Astrocyte (in vitro differentiated cells and primary cell): ENCODE measurements around the gene IQCM. TPM values are rescaled to one million over a fixed set of nuclear protein-coding genes. Genes with fewer than 3 reads are reported as not detected.

Source experiments
- DNase-seq: peaks from one replicate; pipeline ENCODE4 v3.0.0-alpha.2; 2010; ENCODE audit warnings: low read depth
- FAIRE-seq: peaks from 2 replicates; lab custom pipeline; 2011; peaks lifted over from hg19 to GRCh38; lab: Jason Lieb, UNC
- H2AFZ ChIP-seq: 2 replicates; pipeline ENCODE4 v1.6.0; 2012; ENCODE audit warnings: low read depth, low read length, inconsistent platforms
- H3K27ac ChIP-seq: 2 replicates; pipeline ENCODE4 v1.5.1; 2011; ENCODE audit warnings: low read depth, low read length, inconsistent platforms
- H3K27me3 ChIP-seq: 2 replicates; pipeline ENCODE4 v1.6.0; 2011; ENCODE audit warnings: low read length, inconsistent platforms; ENCODE audit not compliant: insufficient read depth
- H3K36me3 ChIP-seq: 2 replicates; pipeline ENCODE4 v1.5.1; 2011; ENCODE audit warnings: low read length, inconsistent platforms; ENCODE audit not compliant: insufficient read depth
- H3K4me1 ChIP-seq: 2 replicates; pipeline ENCODE4 v1.5.1; 2011; ENCODE audit warnings: low read length, inconsistent platforms; ENCODE audit not compliant: insufficient read depth
- H3K4me2 ChIP-seq: 2 replicates; pipeline ENCODE4 v1.6.0; 2012; ENCODE audit warnings: low read length, inconsistent platforms
- H3K4me3 ChIP-seq: 2 replicates; pipeline ENCODE4 v1.5.1; 2011; ENCODE audit warnings: low read depth, mild to moderate bottlenecking, low read length, inconsistent platforms; ENCODE audit not compliant: insufficient read depth
- H3K79me2 ChIP-seq: 2 replicates; pipeline ENCODE4 v1.6.0; 2012; ENCODE audit warnings: mild to moderate bottlenecking, low read length, inconsistent platforms; ENCODE audit not compliant: insufficient read depth
- H3K9ac ChIP-seq: 2 replicates; pipeline ENCODE4 v1.6.0; 2012; ENCODE audit warnings: mild to moderate bottlenecking, low read length, inconsistent platforms
- H3K9me3 ChIP-seq: 2 replicates; pipeline ENCODE4 v1.5.1; 2012; ENCODE audit warnings: low read depth, mild to moderate bottlenecking, low read length, inconsistent platforms; ENCODE audit not compliant: insufficient read depth
- H4K20me1 ChIP-seq: 2 replicates; pipeline ENCODE4 v1.6.0; 2012; ENCODE audit warnings: low read length, inconsistent platforms; ENCODE audit not compliant: insufficient read depth
- H3K27ac Mint-ChIP-seq: one replicate; pipeline ENCODE4 v1.8.0; 2021; ENCODE audit warnings: mild to moderate bottlenecking, mixed read lengths; ENCODE audit not compliant: unreplicated experiment
- H3K27me3 Mint-ChIP-seq: one replicate; pipeline ENCODE4 v1.8.0; 2021; ENCODE audit warnings: low read depth, mixed read lengths; ENCODE audit not compliant: unreplicated experiment
- H3K36me3 Mint-ChIP-seq: one replicate; pipeline ENCODE4 v1.8.0; 2021; ENCODE audit warnings: low read depth, mixed read lengths; ENCODE audit not compliant: unreplicated experiment
- H3K4me1 Mint-ChIP-seq: one replicate; pipeline ENCODE4 v1.8.0; 2021; ENCODE audit warnings: low read depth, mixed read lengths; ENCODE audit not compliant: unreplicated experiment
- H3K4me3 Mint-ChIP-seq: one replicate; pipeline ENCODE4 v1.8.0; 2021; ENCODE audit warnings: mild to moderate bottlenecking, moderate library complexity, mixed read lengths; ENCODE audit not compliant: unreplicated experiment
- H3K9me3 Mint-ChIP-seq: one replicate; pipeline ENCODE4 v1.8.0; 2021; ENCODE audit warnings: mild to moderate bottlenecking, mixed read lengths; ENCODE audit not compliant: unreplicated experiment
- EZH2 ChIP-seq: IDR thresholded peaks from 2 replicates; pipeline ENCODE4 v1.6.1; 2012; ENCODE audit warnings: mild to moderate bottlenecking, low read length, inconsistent platforms; ENCODE audit not compliant: insufficient read depth
- total RNA-seq: library from RNA; stranded (reverse); gene quantifications from 2 replicates; pipeline ENCODE4 v1.2.1, GENCODE V29; 2021
- TF ChIP-seq, protein P1 (sequence below): IDR thresholded peaks from 2 replicates; pipeline ENCODE4 v1.5.1; 2011; ENCODE audit warnings: low read depth, mild to moderate bottlenecking, inconsistent platforms, low read length, moderate library complexity; ENCODE audit not compliant: insufficient read depth

The IQCM gene
- total RNA-seq, 1 donor from 2014 or later: 0.11 TPM

DNA sequence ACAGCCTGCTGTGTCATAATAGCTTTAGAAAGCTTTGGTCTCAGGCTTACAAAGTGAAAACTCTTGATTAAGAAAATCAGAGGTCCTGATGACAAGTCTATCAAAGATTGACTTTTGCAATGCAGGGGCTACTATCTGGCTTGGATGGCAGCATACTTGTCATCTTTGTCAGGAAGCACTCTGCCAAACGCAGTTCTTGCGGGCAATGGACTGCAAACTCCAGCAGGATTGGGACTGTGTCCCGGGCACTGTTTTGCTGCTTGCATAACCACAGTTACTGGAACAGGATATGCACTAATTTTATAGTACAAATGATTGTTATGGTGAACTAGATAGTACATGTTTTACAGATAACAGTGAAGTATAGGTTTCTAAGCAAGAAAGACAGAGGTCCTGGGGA is 185.6 kb downstream of the IQCM start:
- no peaks in the 10 kb centered on the region for H3K27me3 ChIP-seq

DNA sequence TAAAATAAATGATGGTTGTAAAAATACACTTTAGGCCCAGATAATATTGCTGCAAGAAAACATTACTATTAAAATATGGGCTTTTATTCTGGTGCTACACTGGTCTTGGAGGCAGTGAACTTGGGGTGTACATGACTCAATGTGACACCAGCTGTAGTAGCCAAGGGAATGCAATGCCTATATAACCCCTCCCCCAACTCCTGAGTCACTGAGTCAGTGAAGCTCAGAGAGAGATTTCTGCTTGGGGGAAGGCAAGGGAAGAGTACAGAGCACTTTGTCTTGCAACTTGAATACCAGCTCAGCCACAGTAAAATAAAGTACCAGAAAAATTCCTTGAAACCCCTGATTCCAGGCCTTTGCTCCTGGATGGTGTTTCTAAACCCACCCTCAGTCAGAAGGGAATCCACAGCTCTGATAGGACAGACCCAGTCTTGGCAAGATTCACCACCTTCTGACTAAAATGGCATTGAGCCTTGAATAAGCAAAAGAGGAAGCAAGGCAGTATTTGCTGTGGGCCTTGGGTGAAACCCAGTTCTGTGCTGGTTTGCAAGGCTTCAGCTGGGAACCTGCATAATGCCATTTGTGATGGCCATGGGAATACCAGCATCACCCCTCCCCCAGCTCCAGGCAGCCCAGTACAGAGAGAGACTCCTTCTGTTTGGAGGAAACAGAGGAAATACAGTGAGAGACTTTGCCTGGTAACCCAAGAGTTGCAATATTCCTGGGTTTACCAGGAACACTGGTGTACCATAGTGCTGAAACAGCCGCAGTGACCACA is 209.9 kb downstream of the IQCM start:
- Histone ChIP-seq H3K4me1 (no peaks in the 10 kb centered on the region), H3K9me3 (no peaks in the 10 kb centered on the region), H3K36me3 (no peaks in the 10 kb centered on the region), H3K4me2 (no peak overlapping the region), H4K20me1 (no peaks in the 10 kb centered on the region), H3K79me2 (no peaks in the 10 kb centered on the region), H3K4me3 (no peak overlapping the region), H3K27me3 (no peaks in the 10 kb centered on the region), H3K27ac (no peak overlapping the region), H2AFZ (no peak overlapping the region), H3K9ac (no peak overlapping the region)
- no peak overlapping the region for H3K4me3 Mint-ChIP-seq
- no peaks in the 10 kb centered on the region for H3K27me3 Mint-ChIP-seq
- FAIRE-seq: no peak
- peaks cover 9% of the 10 kb centered on the region for H3K9me3 Mint-ChIP-seq
- H3K4me1 Mint-ChIP-seq: peaks cover 17% of the 10 kb centered on the region
- no peak for TF ChIP-seq EZH2
- TF ChIP-seq, protein P1, sequence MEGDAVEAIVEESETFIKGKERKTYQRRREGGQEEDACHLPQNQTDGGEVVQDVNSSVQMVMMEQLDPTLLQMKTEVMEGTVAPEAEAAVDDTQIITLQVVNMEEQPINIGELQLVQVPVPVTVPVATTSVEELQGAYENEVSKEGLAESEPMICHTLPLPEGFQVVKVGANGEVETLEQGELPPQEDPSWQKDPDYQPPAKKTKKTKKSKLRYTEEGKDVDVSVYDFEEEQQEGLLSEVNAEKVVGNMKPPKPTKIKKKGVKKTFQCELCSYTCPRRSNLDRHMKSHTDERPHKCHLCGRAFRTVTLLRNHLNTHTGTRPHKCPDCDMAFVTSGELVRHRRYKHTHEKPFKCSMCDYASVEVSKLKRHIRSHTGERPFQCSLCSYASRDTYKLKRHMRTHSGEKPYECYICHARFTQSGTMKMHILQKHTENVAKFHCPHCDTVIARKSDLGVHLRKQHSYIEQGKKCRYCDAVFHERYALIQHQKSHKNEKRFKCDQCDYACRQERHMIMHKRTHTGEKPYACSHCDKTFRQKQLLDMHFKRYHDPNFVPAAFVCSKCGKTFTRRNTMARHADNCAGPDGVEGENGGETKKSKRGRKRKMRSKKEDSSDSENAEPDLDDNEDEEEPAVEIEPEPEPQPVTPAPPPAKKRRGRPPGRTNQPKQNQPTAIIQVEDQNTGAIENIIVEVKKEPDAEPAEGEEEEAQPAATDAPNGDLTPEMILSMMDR: no peak
- H3K27ac Mint-ChIP-seq: peak overlapping the region; percentile 75
- no peaks in the 10 kb centered on the region for H3K36me3 Mint-ChIP-seq
- peak; percentile 76 for DNase-seq

More for the DNA sequence above, 185.6 kb downstream of the IQCM start:
- Histone ChIP-seq H3K79me2 (no peaks in the 10 kb centered on the region), H3K27ac (no peak overlapping the region), H4K20me1 (no peaks in the 10 kb centered on the region), H3K4me3 (no peak overlapping the region), H3K4me2 (no peak overlapping the region), H3K4me1 (no peaks in the 10 kb centered on the region), H3K9ac (no peak overlapping the region), H2AFZ (no peak overlapping the region), H3K9me3 (no peaks in the 10 kb centered on the region), H3K36me3 (no peaks in the 10 kb centered on the region)
- Mint-ChIP-seq H3K27me3 (no peaks in the 10 kb centered on the region), H3K27ac (no peak overlapping the region), H3K4me1 (no peaks in the 10 kb centered on the region), H3K9me3 (peaks cover 2% of the 10 kb centered on the region), H3K36me3 (no peaks in the 10 kb centered on the region), H3K4me3 (no peak overlapping the region)
- FAIRE-seq (no peak), DNase-seq (no peak)
- TF ChIP-seq, protein P1: no peak
- TF ChIP-seq EZH2: no peak

DNA sequence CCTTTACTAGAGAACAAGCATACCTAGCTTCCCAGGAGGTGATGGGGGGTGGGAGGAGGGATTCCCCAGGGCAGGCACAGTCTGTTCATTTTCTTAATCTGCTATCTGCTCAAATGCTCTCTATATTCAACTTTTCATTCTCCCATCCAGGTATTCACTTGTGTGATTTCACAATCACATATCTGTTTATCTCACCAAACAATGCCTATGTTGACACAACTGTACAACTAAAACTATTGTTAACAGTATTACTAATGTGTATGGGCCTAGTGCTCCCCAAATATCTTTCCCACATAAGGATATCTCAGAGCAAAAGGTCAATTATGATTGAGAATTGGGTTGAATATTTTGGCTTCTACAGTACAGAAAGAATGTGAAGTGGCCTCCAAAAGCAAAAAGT is 210.8 kb downstream of the IQCM start:
- FAIRE-seq: no peak
- no peak overlapping the region for H2AFZ ChIP-seq
- H3K4me1 Mint-ChIP-seq: peaks cover 17% of the 10 kb centered on the region

More for the DNA sequence above, 210.8 kb downstream of the IQCM start:
- Histone ChIP-seq H3K9me3 (no peaks in the 10 kb centered on the region), H3K9ac (no peak overlapping the region), H3K27me3 (no peaks in the 10 kb centered on the region), H3K27ac (no peak overlapping the region), H3K4me2 (no peak overlapping the region), H3K36me3 (no peaks in the 10 kb centered on the region), H3K4me3 (no peak overlapping the region), H3K4me1 (no peaks in the 10 kb centered on the region), H3K79me2 (no peaks in the 10 kb centered on the region), H4K20me1 (no peaks in the 10 kb centered on the region)
- no peak for DNase-seq
- H3K27me3 Mint-ChIP-seq: no peaks in the 10 kb centered on the region
- H3K9me3 Mint-ChIP-seq: peaks cover 9% of the 10 kb centered on the region
- H3K27ac Mint-ChIP-seq: peak overlapping the region; percentile 11
- no peaks in the 10 kb centered on the region for H3K36me3 Mint-ChIP-seq
- TF ChIP-seq EZH2: no peak
- TF ChIP-seq, protein P1: no peak
- H3K4me3 Mint-ChIP-seq: no peak overlapping the region
